Right ventricle myocardium inferior (tissue), 1 donor: ENCODE measurements around the gene GP1BA. TPM values are rescaled to one million over a fixed set of nuclear protein-coding genes. Genes with fewer than 3 reads are reported as not detected.

ENCODE experiments used
- microRNA-seq: library from miRNA; unstranded; fragments of <30 nt; microRNA quantifications from one replicate; pipeline ENCODE4 v1.2.0, GENCODE V29; 2020
- total RNA-seq: library from RNA; stranded (reverse); fragmentation: NEBNext Ultra II Directional; extraction: Animal tissue kit (Norgen Biotek cat#: 25700); gene quantifications from one replicate; pipeline ENCODE4 v1.2.1, GENCODE V29; 2021
- donor health status: DM: no; HTN: yes; CAD: no; lungs with severe emphysema.

The GP1BA gene
- total RNA-seq, 1 donor from 2014 or later: not detected

Small RNAs within 50 kb of the gene (microRNA-seq; reads per million reads assigned to microRNA genes)
- not detected for gene MIR6864
- gene MIR6865: not detected

Other genes starting within 250 kb of the GP1BA start
- gene PELP1, start 228.1 kb upstream of the GP1BA start, total RNA-seq: 34.4 TPM
- gene ARRB2, start 221.6 kb upstream of the GP1BA start, total RNA-seq: 28.3 TPM
- gene MED11, start 200.8 kb upstream of the GP1BA start, total RNA-seq: 17.2 TPM
- gene ZMYND15, start 192.4 kb upstream of the GP1BA start, total RNA-seq: 0.11 TPM
- 3.9 TPM for gene CXCL16, start 192.3 kb upstream of the GP1BA start, total RNA-seq
- gene TM4SF5, start 160.4 kb upstream of the GP1BA start, total RNA-seq: not detected
- 0.70 TPM for gene VMO1, start 145.9 kb upstream of the GP1BA start, total RNA-seq
- not detected for gene GLTPD2, start 143.3 kb upstream of the GP1BA start, total RNA-seq
- 225 TPM for gene PSMB6, start 136.1 kb upstream of the GP1BA start, total RNA-seq
- gene PLD2, start 125.1 kb upstream of the GP1BA start, total RNA-seq: 12.6 TPM
- 50.7 TPM for gene MINK1, start 98.9 kb upstream of the GP1BA start, total RNA-seq
- 0.78 TPM for gene C17orf107, start 32.7 kb upstream of the GP1BA start, total RNA-seq
- gene CHRNE, start 29.2 kb upstream of the GP1BA start, total RNA-seq: 0.41 TPM
- 199 TPM for gene SLC25A11, start 7.8 kb downstream of the GP1BA start, total RNA-seq
- 91.8 TPM for gene RNF167, start 8.0 kb downstream of the GP1BA start, total RNA-seq
- 218 TPM for gene PFN1, start 16.3 kb downstream of the GP1BA start, total RNA-seq
- 549 TPM for gene ENO3, start 18.8 kb downstream of the GP1BA start, total RNA-seq
- gene SPAG7, start 35.5 kb downstream of the GP1BA start, total RNA-seq: 166 TPM
- gene CAMTA2, start 55.4 kb downstream of the GP1BA start, total RNA-seq: 37.1 TPM
- 2.4 TPM for gene INCA1, start 65.2 kb downstream of the GP1BA start, total RNA-seq
- 708 TPM for gene KIF1C, start 65.7 kb downstream of the GP1BA start, total RNA-seq
- not detected for gene SLC52A1, start 103.1 kb downstream of the GP1BA start, total RNA-seq
- 9.6 TPM for gene ZFP3, start 146.2 kb downstream of the GP1BA start, total RNA-seq
- gene ZNF232, start 179.6 kb downstream of the GP1BA start, total RNA-seq: 4.9 TPM
- gene USP6, start 183.8 kb downstream of the GP1BA start, total RNA-seq: 0.08 TPM